GM19397 (cell line): Measurements from ENCODE around the gene SLC7A6.
A peak's percentile ranks its signal among the peaks of the same experiment; 100 is the strongest.

Experiments
- ATAC-seq: cut with Tn5 transposase; IDR thresholded peaks from one replicate; pipeline ENCODE4 v1.9.1; 2021; ENCODE audit warnings: mild to moderate bottlenecking, moderate library complexity; ENCODE audit not compliant: unreplicated experiment

SLC7A6 gene

GRCh38 chr16:68298907-68299561 is 34.7 kb downstream of the SLC7A6 start:
- ATAC-seq: no peak

- ATAC-seq: no peak
Measured at GRCh38 chr16:68299571-68300453, 35.5 kb downstream of the SLC7A6 start.

- no peak for ATAC-seq
Measured at GRCh38 chr16:68300734-68301459, 36.6 kb downstream of the SLC7A6 start.

- no peak for ATAC-seq
Measured at GRCh38 chr16:68306633-68307032, 42.3 kb downstream of the SLC7A6 start.

GRCh38 chr16:68309799-68310198 is 45.5 kb downstream of the SLC7A6 start:
- ATAC-seq: no peak

GRCh38 chr16:68310437-68310773 is 46.1 kb downstream of the SLC7A6 start:
- peak; percentile 30 for ATAC-seq

- ATAC-seq: peak; percentile 95
Measured at GRCh38 chr16:68310774-68311511, 46.6 kb downstream of the SLC7A6 start, which contains the start of the genes PRMT7 and SLC7A6OS. TSS of gene PRMT7 (plus strand) at chr16:68311019. CDS start at chr16:68315980, 4,961 bp downstream. TSS of gene SLC7A6OS (minus strand) at chr16:68310946. CDS start at chr16:68310926, 20 bp downstream.

- ATAC-seq: no peak
Measured at GRCh38 chr16:68313116-68313515, 48.8 kb downstream of the SLC7A6 start.

- ATAC-seq: no peak
Measured at GRCh38 chr16:68319185-68319908, 55.0 kb downstream of the SLC7A6 start.

GRCh38 chr16:68324336-68324735 is 60.0 kb downstream of the SLC7A6 start:
- no peak for ATAC-seq

GRCh38 chr16:68324780-68325357 is 60.5 kb downstream of the SLC7A6 start:
- ATAC-seq: no peak

- no peak for ATAC-seq
Measured at GRCh38 chr16:68328151-68328859, 64.0 kb downstream of the SLC7A6 start.

- ATAC-seq: no peak
Measured at GRCh38 chr16:68328860-68329390, 64.6 kb downstream of the SLC7A6 start.

- no peak for ATAC-seq
Measured at GRCh38 chr16:68331879-68332410, 67.6 kb downstream of the SLC7A6 start.

GRCh38 chr16:68332411-68333121 is 68.2 kb downstream of the SLC7A6 start:
- ATAC-seq: no peak

GRCh38 chr16:68335175-68335574 is 70.8 kb downstream of the SLC7A6 start:
- no peak for ATAC-seq

- no peak for ATAC-seq
Measured at GRCh38 chr16:68338326-68339119, 74.2 kb downstream of the SLC7A6 start.
